HCT116 (cell line): ENCODE data around the gene PKNOX2.

Source experiments
- CTCF ChIP-seq, 3 experiments: fragments of 200-600 bp in 1 of 3; sonication (generic) in 1 of 3; IDR thresholded peaks in 2 of 3; conservative IDR thresholded peaks in 1 of 3; 2 replicates each; pipeline ENCODE4 v1.5.1; 2012 to 2017; ENCODE audit warnings: low read depth in 2 of 3, low read length in 2 of 3, antibody characterized with exemption in 1 of 3, borderline replicate concordance in 1 of 3, control low read depth in 1 of 3, mild to moderate bottlenecking in 1 of 3, mixed read lengths in 1 of 3, mixed run types in 1 of 3, moderate library complexity in 1 of 3; ENCODE audit not compliant: insufficient read depth in 1 of 3
- POLR2AphosphoS5 ChIP-seq: IDR thresholded peaks from 2 replicates; pipeline ENCODE4 v1.6.1; 2011; ENCODE audit warnings: mild to moderate bottlenecking, low read depth, low read length, moderate library complexity
- SP1 ChIP-seq: IDR thresholded peaks from 2 replicates; pipeline ENCODE4 v1.6.1; 2012; ENCODE audit warnings: low read depth

GRCh38 chr11:125342281-125342930 lies 177.9 kb downstream of the PKNOX2 start:
- TF ChIP-seq CTCF (IDR thresholded peaks at IDR 0.05 in 2 of 3, conservative IDR thresholded peaks at IDR 0.05 in 1 of 3; ENCODE audit: borderline replicate concordance in 1 of 3, insufficient read depth in 1 of 3, low read depth in 2 of 3, low read length in 2 of 3), result no peak
- TF ChIP-seq POLR2AphosphoS5, result no peak
- TF ChIP-seq SP1, result no peak
